Spinal cord (tissue), 10 donors: ENCODE data around the gene SORCS2. TPM values are rescaled to one million over a fixed set of nuclear protein-coding genes. Genes with fewer than 3 reads are reported as not detected.

Source experiments
- DNase-seq, 6 donors: peaks; one replicate each; pipeline versions ENCODE4 v3.0.0 to v3.0.0-alpha.2; 2013 to 2015; ENCODE audit warnings: low spot score in 6 of 6, low read depth in 4 of 6
- H3K27ac ChIP-seq: one replicate; pipeline ENCODE4 v1.5.1; 2013; ENCODE audit warnings: low read depth, low read length, control low read depth
- H3K27me3 ChIP-seq: one replicate; pipeline ENCODE4 v1.6.1; 2013; ENCODE audit warnings: low read length; ENCODE audit not compliant: control insufficient read depth, insufficient read depth
- H3K36me3 ChIP-seq: one replicate; pipeline ENCODE4 v1.6.1; 2013; ENCODE audit warnings: low read length; ENCODE audit not compliant: control insufficient read depth, insufficient read depth
- H3K4me1 ChIP-seq: one replicate; pipeline ENCODE4 v1.6.1; 2013; ENCODE audit warnings: low read length; ENCODE audit not compliant: control insufficient read depth, insufficient read depth
- H3K4me3 ChIP-seq: one replicate; pipeline ENCODE4 v1.5.1; 2013; ENCODE audit warnings: low read depth, low read length, control low read depth
- H3K9me3 ChIP-seq: one replicate; pipeline ENCODE4 v1.6.1; 2013; ENCODE audit warnings: low read length; ENCODE audit not compliant: control insufficient read depth, insufficient read depth
- WGBS: methylation state at CpG from one replicate; pipeline ENCODE4 v1.1.5; 2013; ENCODE audit warnings: missing lambda C conversion rate; ENCODE audit not compliant: insufficient coverage; 5-methylcytosine and 5-hydroxymethylcytosine counted together
- polyA plus RNA-seq, 2 donors: library from polyadenylated mRNA; unstranded; fragments of 120-200 nt; gene quantifications; one replicate each; pipeline ENCODE4 v1.2.1, GENCODE V29; 2013; ENCODE audit not compliant: insufficient read length in 2 of 2
- total RNA-seq, 2 donors: library from RNA; depleted of rRNA in 1 of 2; stranded (reverse); fragments of 120-200 nt in 1 of 2; fragments of >200 nt in 1 of 2; gene quantifications; one replicate each; pipeline versions ENCODE4 v1.2.3 to v1.2.4, GENCODE V29; 2013 to 2014
- donor health status: healthy.

The SORCS2 gene
- total and polyA plus RNA-seq, 4 donors = 7.3 to 24.8 (median 16.5) TPM

GRCh38 chr4:7747062-7747385, 554.7 kb downstream of the SORCS2 start:
- no peaks in the 10 kb centered on the region for H3K9me3 ChIP-seq
- no peak overlapping the region for H3K4me3 ChIP-seq
- H3K27ac ChIP-seq = no peak overlapping the region
- H3K27me3 ChIP-seq = no peaks in the 10 kb centered on the region
- H3K4me1 ChIP-seq = peaks cover 26% of the 10 kb centered on the region
- no peak for DNase-seq
- peaks cover 2% of the 10 kb centered on the region for H3K36me3 ChIP-seq
- 96% methylated on average over 7 of the region's 7 CpGs for WGBS

- no peak overlapping the region for H3K27ac ChIP-seq
- no peak for DNase-seq
- 89% methylated on average over 10 of the region's 11 CpGs for WGBS
- no peaks in the 10 kb centered on the region for H3K9me3 ChIP-seq
- peaks cover 26% of the 10 kb centered on the region for H3K4me1 ChIP-seq
- no peak overlapping the region for H3K4me3 ChIP-seq
- no peaks in the 10 kb centered on the region for H3K27me3 ChIP-seq
- H3K36me3 ChIP-seq = peaks cover 2% of the 10 kb centered on the region
Observed at GRCh38 chr4:7747566-7747965, 555.2 kb downstream of the SORCS2 start.

- peaks cover 20% of the 10 kb centered on the region for H3K4me1 ChIP-seq
- H3K27me3 ChIP-seq = no peaks in the 10 kb centered on the region
- no peak overlapping the region for H3K27ac ChIP-seq
- 71% methylated on average over 5 of the region's 6 CpGs for WGBS
- H3K9me3 ChIP-seq = no peaks in the 10 kb centered on the region
- peaks cover 23% of the 10 kb centered on the region for H3K36me3 ChIP-seq
- no peak for DNase-seq
- no peak overlapping the region for H3K4me3 ChIP-seq
Observed at GRCh38 chr4:7750523-7750922, 558.2 kb downstream of the SORCS2 start.

- no peak for DNase-seq
- Histone ChIP-seq H3K27me3 (no peaks in the 10 kb centered on the region), H3K4me1 (peaks cover 21% of the 10 kb centered on the region), H3K36me3 (peaks cover 27% of the 10 kb centered on the region), H3K4me3 (no peak overlapping the region), H3K27ac (no peak overlapping the region), H3K9me3 (no peaks in the 10 kb centered on the region)
Observed at GRCh38 chr4:7750972-7751371, 558.6 kb downstream of the SORCS2 start.

- H3K36me3 ChIP-seq = peaks cover 42% of the 10 kb centered on the region
- no peaks in the 10 kb centered on the region for H3K9me3 ChIP-seq
- no peak for DNase-seq
- 97% methylated on average over 6 of the region's 6 CpGs for WGBS
- no peak overlapping the region for H3K4me3 ChIP-seq
- peaks cover 20% of the 10 kb centered on the region for H3K4me1 ChIP-seq
- H3K27me3 ChIP-seq = no peaks in the 10 kb centered on the region
- H3K27ac ChIP-seq = no peak overlapping the region
Observed at GRCh38 chr4:7752649-7753048, 560.3 kb downstream of the SORCS2 start.

GRCh38 chr4:7753271-7753670, 560.9 kb downstream of the SORCS2 start:
- H3K27ac ChIP-seq = no peak overlapping the region
- 91% methylated on average over 15 of the region's 15 CpGs for WGBS
- no peak overlapping the region for H3K4me3 ChIP-seq
- DNase-seq = no peak
- no peaks in the 10 kb centered on the region for H3K27me3 ChIP-seq
- peaks cover 42% of the 10 kb centered on the region for H3K36me3 ChIP-seq
- peaks cover 23% of the 10 kb centered on the region for H3K4me1 ChIP-seq
- no peaks in the 10 kb centered on the region for H3K9me3 ChIP-seq

- DNase-seq = no peak
- Histone ChIP-seq H3K36me3 (peaks cover 42% of the 10 kb centered on the region), H3K4me1 (peaks cover 23% of the 10 kb centered on the region), H3K27ac (no peak overlapping the region), H3K27me3 (no peaks in the 10 kb centered on the region), H3K4me3 (no peak overlapping the region), H3K9me3 (no peaks in the 10 kb centered on the region)
- 85% methylated on average over 13 of the region's 15 CpGs for WGBS
Observed at GRCh38 chr4:7753931-7754465, 561.7 kb downstream of the SORCS2 start.

GRCh38 chr4:7754565-7755262, 562.4 kb downstream of the SORCS2 start:
- no peak overlapping the region for H3K4me3 ChIP-seq
- 91% methylated on average over 21 of the region's 21 CpGs for WGBS

GRCh38 chr4:7755561-7755960, 563.2 kb downstream of the SORCS2 start:
- Histone ChIP-seq H3K9me3 (no peaks in the 10 kb centered on the region), H3K4me3 (no peak overlapping the region), H3K4me1 (peaks cover 23% of the 10 kb centered on the region), H3K27me3 (no peaks in the 10 kb centered on the region), H3K36me3 (peaks cover 52% of the 10 kb centered on the region), H3K27ac (no peak overlapping the region)
- 81% methylated on average over 15 of the region's 16 CpGs for WGBS
- peak in 1 of 6 donors; percentile 39 for DNase-seq

More at GRCh38 chr4:7754565-7755262, 562.4 kb downstream of the SORCS2 start:
- Histone ChIP-seq H3K9me3 (no peaks in the 10 kb centered on the region), H3K27me3 (no peaks in the 10 kb centered on the region), H3K4me1 (peaks cover 23% of the 10 kb centered on the region), H3K27ac (no peak overlapping the region), H3K36me3 (peaks cover 44% of the 10 kb centered on the region)
- DNase-seq = no peak

- Histone ChIP-seq H3K27me3 (no peaks in the 10 kb centered on the region), H3K36me3 (peaks cover 57% of the 10 kb centered on the region), H3K4me1 (peaks cover 23% of the 10 kb centered on the region), H3K9me3 (no peaks in the 10 kb centered on the region), H3K4me3 (no peak overlapping the region), H3K27ac (no peak overlapping the region)
- 92% methylated on average over 14 of the region's 14 CpGs for WGBS
- no peak for DNase-seq
Observed at GRCh38 chr4:7756071-7756470, 563.7 kb downstream of the SORCS2 start.
